Astrocyte (in vitro differentiated cells and primary cell): ENCODE results near the gene EIF2B1. TPM values are rescaled to one million over a fixed set of nuclear protein-coding genes. Genes with fewer than 3 reads are reported as not detected.

Source experiments
- DNase-seq: peaks from one replicate; pipeline ENCODE4 v3.0.0-alpha.2; 2010; ENCODE audit warnings: low read depth
- FAIRE-seq: peaks from 2 replicates; lab custom pipeline; 2011; peaks lifted over from hg19 to GRCh38; lab: Jason Lieb, UNC
- H2AFZ ChIP-seq: 2 replicates; pipeline ENCODE4 v1.6.0; 2012; ENCODE audit warnings: low read depth, low read length, inconsistent platforms
- H3K27ac ChIP-seq: 2 replicates; pipeline ENCODE4 v1.5.1; 2011; ENCODE audit warnings: low read depth, low read length, inconsistent platforms
- H3K27me3 ChIP-seq: 2 replicates; pipeline ENCODE4 v1.6.0; 2011; ENCODE audit warnings: low read length, inconsistent platforms; ENCODE audit not compliant: insufficient read depth
- H3K36me3 ChIP-seq: 2 replicates; pipeline ENCODE4 v1.5.1; 2011; ENCODE audit warnings: low read length, inconsistent platforms; ENCODE audit not compliant: insufficient read depth
- H3K4me1 ChIP-seq: 2 replicates; pipeline ENCODE4 v1.5.1; 2011; ENCODE audit warnings: low read length, inconsistent platforms; ENCODE audit not compliant: insufficient read depth
- H3K4me2 ChIP-seq: 2 replicates; pipeline ENCODE4 v1.6.0; 2012; ENCODE audit warnings: low read length, inconsistent platforms
- H3K4me3 ChIP-seq: 2 replicates; pipeline ENCODE4 v1.5.1; 2011; ENCODE audit warnings: low read depth, mild to moderate bottlenecking, low read length, inconsistent platforms; ENCODE audit not compliant: insufficient read depth
- H3K79me2 ChIP-seq: 2 replicates; pipeline ENCODE4 v1.6.0; 2012; ENCODE audit warnings: mild to moderate bottlenecking, low read length, inconsistent platforms; ENCODE audit not compliant: insufficient read depth
- H3K9ac ChIP-seq: 2 replicates; pipeline ENCODE4 v1.6.0; 2012; ENCODE audit warnings: mild to moderate bottlenecking, low read length, inconsistent platforms
- H3K9me3 ChIP-seq: 2 replicates; pipeline ENCODE4 v1.5.1; 2012; ENCODE audit warnings: low read depth, mild to moderate bottlenecking, low read length, inconsistent platforms; ENCODE audit not compliant: insufficient read depth
- H4K20me1 ChIP-seq: 2 replicates; pipeline ENCODE4 v1.6.0; 2012; ENCODE audit warnings: low read length, inconsistent platforms; ENCODE audit not compliant: insufficient read depth
- H3K27ac Mint-ChIP-seq: one replicate; pipeline ENCODE4 v1.8.0; 2021; ENCODE audit warnings: mild to moderate bottlenecking, mixed read lengths; ENCODE audit not compliant: unreplicated experiment
- H3K27me3 Mint-ChIP-seq: one replicate; pipeline ENCODE4 v1.8.0; 2021; ENCODE audit warnings: low read depth, mixed read lengths; ENCODE audit not compliant: unreplicated experiment
- H3K36me3 Mint-ChIP-seq: one replicate; pipeline ENCODE4 v1.8.0; 2021; ENCODE audit warnings: low read depth, mixed read lengths; ENCODE audit not compliant: unreplicated experiment
- H3K4me1 Mint-ChIP-seq: one replicate; pipeline ENCODE4 v1.8.0; 2021; ENCODE audit warnings: low read depth, mixed read lengths; ENCODE audit not compliant: unreplicated experiment
- H3K4me3 Mint-ChIP-seq: one replicate; pipeline ENCODE4 v1.8.0; 2021; ENCODE audit warnings: mild to moderate bottlenecking, moderate library complexity, mixed read lengths; ENCODE audit not compliant: unreplicated experiment
- H3K9me3 Mint-ChIP-seq: one replicate; pipeline ENCODE4 v1.8.0; 2021; ENCODE audit warnings: mild to moderate bottlenecking, mixed read lengths; ENCODE audit not compliant: unreplicated experiment
- CTCF ChIP-seq: IDR thresholded peaks from 2 replicates; pipeline ENCODE4 v1.5.1; 2011; ENCODE audit warnings: low read depth, mild to moderate bottlenecking, inconsistent platforms, low read length, moderate library complexity; ENCODE audit not compliant: insufficient read depth
- EZH2 ChIP-seq: IDR thresholded peaks from 2 replicates; pipeline ENCODE4 v1.6.1; 2012; ENCODE audit warnings: mild to moderate bottlenecking, low read length, inconsistent platforms; ENCODE audit not compliant: insufficient read depth
- total RNA-seq: library from RNA; stranded (reverse); gene quantifications from 2 replicates; pipeline ENCODE4 v1.2.1, GENCODE V29; 2021

The EIF2B1 gene
- total RNA-seq, 1 donor from 2014 or later: 49.3 TPM

- no peak for FAIRE-seq
Observed at GRCh38 chr12:123634142-123634561, 666 bp upstream of the EIF2B1 start.

GRCh38 chr12:123621619-123622530 lies 11.6 kb downstream of the EIF2B1 start:
- H3K4me3 ChIP-seq: no peak overlapping the region
- Mint-ChIP-seq H3K27ac (no peak overlapping the region), H3K36me3 (peaks cover 21% of the 10 kb centered on the region), H3K4me1 (no peaks in the 10 kb centered on the region), H3K9me3 (no peaks in the 10 kb centered on the region), H3K4me3 (no peak overlapping the region), H3K27me3 (no peaks in the 10 kb centered on the region)
- TF ChIP-seq CTCF (no peak), EZH2 (no peak)
- no peak for DNase-seq
- H3K4me2 ChIP-seq: no peak overlapping the region
- no peaks in the 10 kb centered on the region for H3K27me3 ChIP-seq
- peaks cover 63% of the 10 kb centered on the region for H3K36me3 ChIP-seq
- FAIRE-seq: no peak
- no peaks in the 10 kb centered on the region for H3K4me1 ChIP-seq
- H4K20me1 ChIP-seq: peaks cover 8% of the 10 kb centered on the region
- H3K9ac ChIP-seq: peak overlapping the region; percentile 18
- no peak overlapping the region for H3K27ac ChIP-seq
- H2AFZ ChIP-seq: no peak overlapping the region
- H3K79me2 ChIP-seq: no peaks in the 10 kb centered on the region
- H3K9me3 ChIP-seq: no peaks in the 10 kb centered on the region

More at GRCh38 chr12:123634142-123634561, 666 bp upstream of the EIF2B1 start:
- DNase-seq: no peak
- Histone ChIP-seq H3K4me1 (peaks cover 13% of the 10 kb centered on the region), H3K27ac (peak overlapping the region; percentile 86), H3K36me3 (peaks cover 18% of the 10 kb centered on the region), H3K9ac (peak overlapping the region; percentile 97), H3K4me2 (peak overlapping the region; percentile 90), H3K27me3 (no peaks in the 10 kb centered on the region), H2AFZ (peak overlapping the region; percentile 83), H3K9me3 (no peaks in the 10 kb centered on the region), H3K79me2 (peaks cover 51% of the 10 kb centered on the region), H3K4me3 (peak overlapping the region; percentile 96), H4K20me1 (no peaks in the 10 kb centered on the region)
- no peaks in the 10 kb centered on the region for H3K36me3 Mint-ChIP-seq
- peak overlapping the region; percentile 78 for H3K27ac Mint-ChIP-seq
- H3K9me3 Mint-ChIP-seq: no peaks in the 10 kb centered on the region
- H3K4me3 Mint-ChIP-seq: peak overlapping the region; percentile 91
- peaks cover 6% of the 10 kb centered on the region for H3K4me1 Mint-ChIP-seq
- TF ChIP-seq EZH2 (no peak), CTCF (no peak)
- H3K27me3 Mint-ChIP-seq: no peaks in the 10 kb centered on the region

GRCh38 chr12:123621101-123621500 lies 12.4 kb downstream of the EIF2B1 start:
- Histone ChIP-seq H3K27ac (no peak overlapping the region), H3K9ac (peak overlapping the region; percentile 18), H3K4me2 (no peak overlapping the region), H2AFZ (no peak overlapping the region), H3K36me3 (peaks cover 63% of the 10 kb centered on the region), H3K4me1 (no peaks in the 10 kb centered on the region), H3K79me2 (no peaks in the 10 kb centered on the region), H4K20me1 (peaks cover 8% of the 10 kb centered on the region), H3K9me3 (no peaks in the 10 kb centered on the region), H3K27me3 (no peaks in the 10 kb centered on the region), H3K4me3 (no peak overlapping the region)
- DNase-seq (no peak), FAIRE-seq (no peak)
- H3K4me1 Mint-ChIP-seq: no peaks in the 10 kb centered on the region
- peaks cover 17% of the 10 kb centered on the region for H3K36me3 Mint-ChIP-seq
- H3K9me3 Mint-ChIP-seq: no peaks in the 10 kb centered on the region
- no peak overlapping the region for H3K4me3 Mint-ChIP-seq
- H3K27me3 Mint-ChIP-seq: no peaks in the 10 kb centered on the region
- TF ChIP-seq CTCF (no peak), EZH2 (no peak)
- no peak overlapping the region for H3K27ac Mint-ChIP-seq
